Measurements from ENCODE around the gene PTDSS2.

The PTDSS2 gene

DNA sequence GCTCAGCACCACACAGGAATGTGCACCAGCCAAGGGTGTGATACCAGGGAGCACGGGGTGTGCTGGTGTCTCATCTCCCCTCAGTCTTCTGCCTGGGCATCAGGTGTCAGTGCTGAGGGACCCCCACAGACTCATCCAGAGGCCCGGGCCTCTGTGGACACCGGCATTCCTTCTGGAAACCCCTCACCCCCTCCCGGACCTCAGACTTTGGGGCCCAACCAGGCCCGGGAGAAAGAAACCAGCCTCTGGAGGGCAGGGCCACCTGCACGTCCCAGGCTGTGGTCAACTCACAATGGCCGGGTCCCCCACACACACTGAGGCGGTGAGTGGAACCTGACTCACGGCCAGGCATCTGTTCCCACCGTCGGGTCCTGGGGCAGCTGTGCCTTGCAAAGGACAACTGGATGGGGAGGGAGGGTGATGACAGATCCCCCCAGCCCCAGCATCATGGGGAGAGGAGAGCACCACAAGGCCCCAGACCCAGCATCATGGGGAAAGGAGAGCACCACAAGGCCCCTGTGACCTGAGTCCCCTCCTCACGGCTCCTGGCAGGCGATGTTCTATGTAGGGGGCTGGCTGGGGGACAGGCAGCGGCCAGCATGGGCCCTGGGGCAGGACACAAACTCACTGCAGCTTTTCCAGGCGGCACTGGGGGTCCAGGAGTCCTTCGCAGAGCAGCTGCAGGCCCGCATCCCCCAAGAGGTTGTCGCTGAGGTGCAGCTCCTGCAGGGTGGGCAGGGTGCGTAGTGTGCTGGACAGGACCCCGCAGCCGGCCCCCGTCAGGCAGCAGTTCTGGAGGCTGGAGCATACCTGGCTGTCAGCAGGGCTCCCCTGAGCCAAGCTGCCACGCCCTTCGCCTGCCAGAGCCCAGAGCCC, 49.4 kb downstream of the PTDSS2 start:
- Histone ChIP-seq H3K4me3 (ENCODE audit: insufficient read depth, low read depth, low read length, poor library complexity, severe bottlenecking) (no peak overlapping the region), H3K9me3 (ENCODE audit: control insufficient read depth, low read length) (no peaks in the 10 kb centered on the region), H3K27me3 (replicated peaks; ENCODE audit: control insufficient read depth, insufficient read depth, low read length, poor library complexity, severe bottlenecking) (no peaks in the 10 kb centered on the region), H3K36me3 (ENCODE audit: control insufficient read depth, insufficient read depth, low read length) (peaks cover 70% of the 10 kb centered on the region), H3K27ac (ENCODE audit: insufficient read depth, low read length, poor library complexity, severe bottlenecking) (no peak overlapping the region), H3K4me1 (ENCODE audit: control insufficient read depth, insufficient read depth, low read length, poor library complexity, severe bottlenecking) (peaks cover 11% of the 10 kb centered on the region)
- DNase-seq = no peak

DNA sequence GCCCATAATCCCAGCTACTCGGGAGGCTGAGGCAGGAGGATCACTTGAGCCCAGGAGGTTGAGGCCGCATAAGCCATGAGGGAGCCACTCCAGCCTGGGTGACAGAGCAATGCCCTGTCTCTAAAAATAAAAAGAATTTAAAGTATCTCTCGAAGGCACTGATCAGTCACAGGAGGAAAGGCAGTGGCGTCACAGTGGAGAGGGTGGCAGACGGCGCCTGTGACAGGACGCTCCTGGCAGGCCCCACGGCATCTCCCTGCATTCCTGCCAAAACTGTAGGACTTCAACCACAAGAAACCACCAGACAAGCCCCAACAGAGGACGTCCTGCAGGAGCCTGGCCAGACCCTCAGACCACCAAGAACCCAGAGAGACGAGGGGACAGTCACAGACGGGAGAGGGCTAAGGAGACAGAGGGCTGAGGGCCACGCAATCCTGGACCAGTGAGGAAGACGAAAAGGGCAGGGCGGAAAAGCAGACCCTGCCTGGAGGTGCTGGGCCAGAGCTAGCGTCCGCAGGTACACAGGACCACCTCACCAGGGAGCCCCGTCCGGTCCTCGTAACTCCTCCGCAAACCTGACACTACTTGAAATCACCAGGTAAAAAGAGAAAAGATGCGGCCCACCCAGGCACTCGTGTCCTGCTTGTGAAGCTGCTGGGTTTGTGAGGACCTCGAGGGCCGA, 51.1 kb downstream of the PTDSS2 start:
- Histone ChIP-seq H3K27ac (ENCODE audit: insufficient read depth, low read length, poor library complexity, severe bottlenecking) (no peak overlapping the region), H3K4me1 (ENCODE audit: control insufficient read depth, insufficient read depth, low read length, poor library complexity, severe bottlenecking) (peaks cover 24% of the 10 kb centered on the region), H3K27me3 (replicated peaks; ENCODE audit: control insufficient read depth, insufficient read depth, low read length, poor library complexity, severe bottlenecking) (no peaks in the 10 kb centered on the region), H3K9me3 (ENCODE audit: control insufficient read depth, low read length) (no peaks in the 10 kb centered on the region), H3K36me3 (ENCODE audit: control insufficient read depth, insufficient read depth, low read length) (peaks cover 56% of the 10 kb centered on the region), H3K4me3 (ENCODE audit: insufficient read depth, low read depth, low read length, poor library complexity, severe bottlenecking) (no peak overlapping the region)
- no peak for DNase-seq

DNA sequence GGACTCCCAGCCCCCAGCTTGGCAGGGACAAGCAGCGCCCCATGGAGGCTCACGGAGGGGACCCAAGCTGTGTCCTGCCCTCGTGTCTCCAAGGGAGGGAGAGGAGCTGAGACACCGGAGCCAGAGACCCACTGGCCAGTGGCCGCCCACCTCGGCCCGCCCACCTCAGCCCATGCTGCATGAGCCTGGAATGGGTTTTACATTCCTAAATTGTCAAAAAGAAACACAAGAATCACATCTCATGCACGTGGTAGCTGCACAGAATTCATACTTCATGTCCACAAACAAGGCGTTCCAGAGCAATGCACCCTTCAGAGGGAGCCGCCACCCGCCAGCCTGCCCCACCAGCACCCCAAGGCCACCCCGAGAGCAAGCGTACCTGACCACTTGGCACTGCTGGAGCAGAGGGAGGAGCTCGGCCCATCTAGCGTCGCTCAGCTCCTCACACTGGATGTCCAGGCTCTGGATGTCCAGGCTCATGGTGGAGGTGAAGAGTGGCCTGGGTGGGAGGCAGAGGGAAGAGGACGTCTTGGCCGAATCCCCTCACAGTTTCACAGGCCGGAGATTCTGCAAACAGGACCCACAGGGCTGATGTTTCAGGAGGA, 51.7 kb downstream of the PTDSS2 start:
- no peak overlapping the region for H3K4me3 ChIP-seq (ENCODE audit: insufficient read depth, low read depth, low read length, poor library complexity, severe bottlenecking)
- peaks cover 51% of the 10 kb centered on the region for H3K36me3 ChIP-seq (ENCODE audit: control insufficient read depth, insufficient read depth, low read length)
- no peak for DNase-seq
- H3K4me1 ChIP-seq (ENCODE audit: control insufficient read depth, insufficient read depth, low read length, poor library complexity, severe bottlenecking) = peaks cover 24% of the 10 kb centered on the region
- H3K27ac ChIP-seq (ENCODE audit: insufficient read depth, low read length, poor library complexity, severe bottlenecking) = no peak overlapping the region
- H3K27me3 ChIP-seq (replicated peaks; ENCODE audit: control insufficient read depth, insufficient read depth, low read length, poor library complexity, severe bottlenecking) = no peaks in the 10 kb centered on the region
- H3K9me3 ChIP-seq (ENCODE audit: control insufficient read depth, low read length) = no peaks in the 10 kb centered on the region

DNA sequence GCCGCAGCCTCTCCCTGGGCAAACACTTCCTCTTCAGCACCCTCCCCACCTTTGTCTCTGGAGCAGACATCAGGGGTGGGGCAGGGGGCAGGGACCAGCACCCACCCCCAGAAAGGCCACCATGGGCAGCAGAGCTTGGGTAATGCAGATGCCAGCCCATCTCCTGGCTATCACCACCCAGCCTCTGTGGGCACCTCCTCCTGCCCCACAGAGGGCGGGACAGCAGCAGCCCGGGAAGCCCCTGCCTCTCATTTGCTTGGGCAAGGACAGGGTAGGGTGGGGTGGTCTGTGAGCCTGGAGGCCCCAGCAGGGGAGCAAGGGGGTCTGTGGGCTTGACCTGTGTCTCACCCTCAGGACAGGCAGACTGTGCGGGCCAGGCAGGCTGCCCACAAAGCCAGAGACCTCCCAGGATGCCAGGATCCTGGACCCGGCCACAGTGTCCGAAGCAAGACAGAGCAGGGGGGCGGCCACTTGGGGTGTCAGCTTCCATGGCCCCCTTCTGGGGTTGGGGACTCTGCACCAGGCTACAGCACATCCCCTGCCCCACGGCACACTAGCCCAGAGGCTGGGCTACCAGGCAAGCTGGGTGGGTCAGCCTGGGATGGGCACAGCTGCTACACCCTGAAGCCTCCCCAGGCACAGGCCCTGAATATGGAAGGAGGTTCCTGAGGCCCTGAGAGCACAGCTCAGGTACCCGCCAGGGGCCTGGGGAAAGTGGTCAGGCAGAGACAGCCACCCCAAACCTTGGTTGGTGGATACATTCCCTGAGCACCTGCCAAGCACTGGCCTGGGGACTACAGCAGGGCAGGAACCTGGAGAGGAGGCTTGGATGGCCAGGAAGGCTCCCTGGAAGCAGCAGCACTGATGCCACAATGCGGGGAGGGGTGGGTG, 52.5 kb downstream of the PTDSS2 start:
- no peaks in the 10 kb centered on the region for H3K9me3 ChIP-seq (ENCODE audit: control insufficient read depth, low read length)
- no peaks in the 10 kb centered on the region for H3K27me3 ChIP-seq (replicated peaks; ENCODE audit: control insufficient read depth, insufficient read depth, low read length, poor library complexity, severe bottlenecking)
- H3K4me1 ChIP-seq (ENCODE audit: control insufficient read depth, insufficient read depth, low read length, poor library complexity, severe bottlenecking) = peaks cover 27% of the 10 kb centered on the region
- no peak overlapping the region for H3K27ac ChIP-seq (ENCODE audit: insufficient read depth, low read length, poor library complexity, severe bottlenecking)
- no peak overlapping the region for H3K4me3 ChIP-seq (ENCODE audit: insufficient read depth, low read depth, low read length, poor library complexity, severe bottlenecking)
- H3K36me3 ChIP-seq (ENCODE audit: control insufficient read depth, insufficient read depth, low read length) = peaks cover 44% of the 10 kb centered on the region
- DNase-seq = no peak

DNA sequence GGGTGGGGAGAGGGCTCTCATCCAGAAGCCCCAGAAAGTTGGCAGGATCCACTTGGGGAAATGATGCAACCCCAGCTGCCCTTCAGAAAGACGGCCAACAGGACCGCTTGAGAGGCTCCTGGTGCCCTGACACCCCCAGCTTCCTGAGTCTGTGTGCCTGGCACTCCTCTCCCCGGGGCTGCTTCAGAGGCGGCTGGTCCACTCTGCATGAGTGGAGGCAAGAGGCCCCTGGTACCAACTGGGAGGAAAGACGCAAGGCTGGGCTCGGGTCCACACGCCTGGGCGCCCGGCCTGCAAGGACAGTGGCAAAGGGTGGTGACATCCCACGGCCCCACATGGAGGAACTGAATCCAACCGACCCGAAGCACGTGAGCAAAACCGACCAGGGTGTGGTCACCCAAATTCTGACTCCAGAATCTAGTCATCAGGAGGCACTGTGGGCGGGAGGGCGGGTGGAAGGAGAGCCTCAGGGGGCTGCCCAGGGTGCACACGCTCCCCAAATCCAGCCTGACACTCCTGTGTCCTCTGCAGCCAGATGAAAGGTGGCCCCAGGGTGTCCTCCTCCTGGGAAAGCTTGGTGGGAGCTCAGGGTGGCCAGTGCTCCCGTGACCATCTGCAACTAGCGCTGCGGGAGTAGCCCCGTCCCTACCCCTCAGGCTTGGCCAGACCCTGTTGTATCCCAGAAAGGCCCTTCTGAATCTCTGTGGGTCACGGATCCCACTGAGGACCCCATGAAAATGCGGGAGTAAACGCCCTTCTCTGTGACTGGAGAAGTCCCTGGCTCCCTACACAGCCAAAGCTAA, 53.3 kb downstream of the PTDSS2 start:
- Histone ChIP-seq H3K36me3 (ENCODE audit: control insufficient read depth, insufficient read depth, low read length) (peaks cover 35% of the 10 kb centered on the region), H3K27ac (ENCODE audit: insufficient read depth, low read length, poor library complexity, severe bottlenecking) (no peak overlapping the region), H3K4me1 (ENCODE audit: control insufficient read depth, insufficient read depth, low read length, poor library complexity, severe bottlenecking) (peaks cover 31% of the 10 kb centered on the region)

DNA sequence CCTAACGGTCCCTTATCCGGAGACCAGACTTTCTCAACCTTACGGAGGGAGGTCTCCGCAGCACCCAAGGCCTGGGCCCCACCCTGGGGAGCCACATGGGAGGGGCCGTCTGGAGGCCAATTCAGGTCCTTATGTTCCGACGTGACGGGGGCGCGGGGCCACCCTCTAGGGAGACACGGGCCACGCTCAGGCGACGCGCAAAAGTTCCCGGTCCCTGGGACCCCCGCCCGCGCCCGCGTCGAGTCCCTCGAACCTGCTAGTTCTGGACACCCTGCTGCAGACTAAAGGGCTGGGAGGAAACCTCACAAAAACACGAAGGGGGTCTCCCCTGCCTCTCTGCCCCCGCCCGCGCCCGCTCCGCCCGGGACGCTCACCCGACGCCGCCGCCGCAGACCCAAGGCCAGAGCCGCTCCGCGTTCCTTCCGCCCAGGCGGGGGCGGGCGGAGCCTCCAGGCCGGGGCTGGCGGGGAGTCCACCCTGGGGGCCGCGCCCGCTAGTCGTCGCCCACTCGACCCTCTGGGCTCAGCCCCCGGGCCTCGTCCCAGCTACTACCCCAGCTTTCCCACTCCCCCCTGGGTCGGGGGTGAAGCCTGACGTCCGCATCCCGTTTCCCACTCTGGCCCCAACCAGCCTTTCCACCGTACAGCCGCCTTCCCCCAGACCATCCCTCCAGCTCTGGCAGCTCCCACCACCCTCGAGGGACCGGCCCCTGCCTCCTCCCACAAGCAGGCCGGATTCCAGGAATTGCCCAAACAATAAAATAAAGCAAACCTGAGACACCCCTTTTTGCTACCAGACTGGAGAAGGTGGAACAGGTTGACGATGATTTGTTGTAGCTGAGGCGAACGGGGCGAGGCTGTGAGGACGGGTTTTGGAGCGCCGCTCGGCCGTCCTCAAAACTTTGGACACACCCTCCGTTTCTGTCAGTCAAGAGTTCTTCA, 54.2 kb downstream of the PTDSS2 start:
- Histone ChIP-seq H3K9me3 (ENCODE audit: control insufficient read depth, low read length) (no peaks in the 10 kb centered on the region), H3K4me1 (ENCODE audit: control insufficient read depth, insufficient read depth, low read length, poor library complexity, severe bottlenecking) (peaks cover 31% of the 10 kb centered on the region), H3K36me3 (ENCODE audit: control insufficient read depth, insufficient read depth, low read length) (peaks cover 26% of the 10 kb centered on the region), H3K27me3 (replicated peaks; ENCODE audit: control insufficient read depth, insufficient read depth, low read length, poor library complexity, severe bottlenecking) (no peaks in the 10 kb centered on the region), H3K4me3 (ENCODE audit: insufficient read depth, low read depth, low read length, poor library complexity, severe bottlenecking) (no peak overlapping the region), H3K27ac (ENCODE audit: insufficient read depth, low read length, poor library complexity, severe bottlenecking) (no peak overlapping the region)
- DNase-seq = no peak

More for the DNA sequence above, 53.3 kb downstream of the PTDSS2 start:
- H3K27me3 ChIP-seq (replicated peaks; ENCODE audit: control insufficient read depth, insufficient read depth, low read length, poor library complexity, severe bottlenecking) = no peaks in the 10 kb centered on the region
- H3K9me3 ChIP-seq (ENCODE audit: control insufficient read depth, low read length) = no peaks in the 10 kb centered on the region
- H3K4me3 ChIP-seq (ENCODE audit: insufficient read depth, low read depth, low read length, poor library complexity, severe bottlenecking) = no peak overlapping the region
- no peak for DNase-seq

DNA sequence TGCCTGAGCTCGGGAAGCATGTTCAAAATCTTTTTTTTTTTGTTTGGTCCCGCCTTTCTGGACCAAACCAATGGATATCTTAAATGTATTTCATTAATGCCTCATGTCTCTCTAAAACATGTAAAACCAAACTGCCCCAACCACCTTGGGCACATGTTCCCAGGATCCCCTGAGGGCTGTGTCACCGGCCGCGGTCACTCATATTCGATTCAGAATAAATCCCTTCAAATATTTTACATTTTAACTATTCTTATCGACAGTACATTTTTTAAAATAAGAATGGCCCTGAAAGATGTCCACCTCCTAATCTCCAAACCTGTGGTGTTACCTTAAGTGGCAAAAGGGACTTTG, 54.9 kb downstream of the PTDSS2 start:
- Histone ChIP-seq H3K4me3 (ENCODE audit: insufficient read depth, low read depth, low read length, poor library complexity, severe bottlenecking) (no peak overlapping the region), H3K9me3 (ENCODE audit: control insufficient read depth, low read length) (no peaks in the 10 kb centered on the region), H3K4me1 (ENCODE audit: control insufficient read depth, insufficient read depth, low read length, poor library complexity, severe bottlenecking) (peaks cover 31% of the 10 kb centered on the region), H3K27me3 (replicated peaks; ENCODE audit: control insufficient read depth, insufficient read depth, low read length, poor library complexity, severe bottlenecking) (no peaks in the 10 kb centered on the region), H3K36me3 (ENCODE audit: control insufficient read depth, insufficient read depth, low read length) (peaks cover 22% of the 10 kb centered on the region), H3K27ac (ENCODE audit: insufficient read depth, low read length, poor library complexity, severe bottlenecking) (no peak overlapping the region)
- DNase-seq = no peak

DNA sequence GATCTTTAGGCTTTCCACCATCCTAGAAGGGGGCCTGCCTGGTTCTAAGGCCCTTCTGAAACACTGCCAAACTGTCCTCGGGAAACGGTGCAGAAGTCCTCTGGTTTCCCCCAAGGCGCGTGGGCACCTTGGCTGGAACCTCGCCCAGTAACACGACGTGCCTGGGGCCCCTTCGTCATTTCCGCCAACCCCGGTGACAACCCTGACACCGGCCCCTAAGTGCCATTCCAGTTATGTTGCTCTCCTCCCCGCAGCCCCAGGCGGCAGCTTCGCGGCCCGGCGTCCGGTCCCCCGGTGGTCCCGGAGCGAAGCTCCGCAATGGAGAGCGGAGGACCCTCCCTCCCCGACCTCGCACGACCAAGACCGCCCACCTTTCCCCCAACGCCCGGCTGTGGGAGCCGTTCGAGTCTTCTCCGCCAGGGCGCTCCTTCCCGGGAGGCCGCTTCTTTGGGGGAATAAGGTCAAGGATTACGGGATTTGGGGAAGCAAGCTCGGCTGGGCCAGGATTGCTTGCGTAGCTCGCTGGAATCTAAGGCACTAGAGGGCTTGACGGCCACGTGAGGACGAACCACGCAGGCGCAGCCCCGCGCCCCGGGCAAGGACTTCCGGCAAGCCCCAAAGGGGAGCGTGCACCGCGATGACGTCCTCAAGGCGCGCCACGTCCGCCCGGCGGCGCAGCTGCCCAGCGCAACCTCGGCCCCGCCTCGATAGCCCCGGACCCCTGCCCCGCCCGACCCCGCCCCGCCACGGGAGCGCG, 56.3 kb downstream of the PTDSS2 start:
- Histone ChIP-seq H3K4me1 (ENCODE audit: control insufficient read depth, insufficient read depth, low read length, poor library complexity, severe bottlenecking) (peaks cover 31% of the 10 kb centered on the region), H3K4me3 (ENCODE audit: insufficient read depth, low read depth, low read length, poor library complexity, severe bottlenecking) (peak overlapping the region; percentile 95), H3K27ac (ENCODE audit: insufficient read depth, low read length, poor library complexity, severe bottlenecking) (peak overlapping the region; percentile 100), H3K27me3 (replicated peaks; ENCODE audit: control insufficient read depth, insufficient read depth, low read length, poor library complexity, severe bottlenecking) (no peaks in the 10 kb centered on the region), H3K9me3 (ENCODE audit: control insufficient read depth, low read length) (no peaks in the 10 kb centered on the region), H3K36me3 (ENCODE audit: control insufficient read depth, insufficient read depth, low read length) (peaks cover 9% of the 10 kb centered on the region)
- peak; percentile 91 to 95 (median 95) for DNase-seq
